Activated naive CD8-positive, alpha-beta T cell treated with anti-CD3 and anti-CD28 coated beads for 36 hours (primary cell): ENCODE results near the gene CD72. TPM values are rescaled to one million over a fixed set of nuclear protein-coding genes. Genes with fewer than 3 reads are reported as not detected.
"Not testable (repeated sequence)": the region's sequence is repeated elsewhere in the genome, so short reads cannot be mapped to it uniquely, and the experiment has no call there.

Experiments
- DNase-seq: peaks from one replicate; pipeline ENCODE4 v3.0.0; 2021
- H3K27ac Mint-ChIP-seq: one replicate; pipeline ENCODE4 v1.8.0; 2022; ENCODE audit warnings: mild to moderate bottlenecking, moderate library complexity, mixed read lengths
- H3K27me3 Mint-ChIP-seq: one replicate; pipeline ENCODE4 v1.8.0; 2022; ENCODE audit warnings: mild to moderate bottlenecking, mixed read lengths
- H3K36me3 Mint-ChIP-seq: one replicate; pipeline ENCODE4 v1.8.0; 2021; ENCODE audit warnings: mild to moderate bottlenecking, mixed read lengths
- H3K4me1 Mint-ChIP-seq: one replicate; pipeline ENCODE4 v1.8.0; 2021; ENCODE audit warnings: mixed read lengths
- H3K4me3 Mint-ChIP-seq: one replicate; pipeline ENCODE4 v1.8.0; 2022; ENCODE audit warnings: mild to moderate bottlenecking, moderate library complexity, mixed read lengths
- H3K9me3 Mint-ChIP-seq: one replicate; pipeline ENCODE4 v1.8.0; 2022; ENCODE audit warnings: mixed read lengths
- total RNA-seq, 2 experiments: library from RNA; stranded (reverse); gene quantifications; one replicate each; pipeline ENCODE4 v1.2.3, GENCODE V29; 2021

CD72 gene
- total RNA-seq, 2 experiments from 2014 or later, result 11.4 to 11.5 TPM

- not testable (repeated sequence) for H3K36me3 Mint-ChIP-seq, H3K9me3 Mint-ChIP-seq
These were observed 6.1 kb downstream of the CD72 start for GRCh38 chr9:35612066-35612465.

GRCh38 chr9:35611230-35611797 is 6.9 kb downstream of the CD72 start:
- no peak overlapping the region for H3K4me3 Mint-ChIP-seq
- DNase-seq, result peak; percentile 49
- no peaks in the 10 kb centered on the region for H3K9me3 Mint-ChIP-seq
- peaks cover 8% of the 10 kb centered on the region for H3K36me3 Mint-ChIP-seq
- no peaks in the 10 kb centered on the region for H3K27me3 Mint-ChIP-seq
- no peak overlapping the region for H3K27ac Mint-ChIP-seq
- peaks cover 16% of the 10 kb centered on the region for H3K4me1 Mint-ChIP-seq

More at GRCh38 chr9:35612066-35612465, 6.1 kb downstream of the CD72 start:
- not testable (repeated sequence) for H3K4me3 Mint-ChIP-seq, H3K27me3 Mint-ChIP-seq, DNase-seq, H3K27ac Mint-ChIP-seq
- peaks cover 16% of the 10 kb centered on the region for H3K4me1 Mint-ChIP-seq

- no peak overlapping the region for H3K4me3 Mint-ChIP-seq
- no peaks in the 10 kb centered on the region for H3K27me3 Mint-ChIP-seq
- no peak overlapping the region for H3K27ac Mint-ChIP-seq
- peaks cover 15% of the 10 kb centered on the region for H3K4me1 Mint-ChIP-seq
- no peaks in the 10 kb centered on the region for H3K9me3 Mint-ChIP-seq
- H3K36me3 Mint-ChIP-seq, result peaks cover 8% of the 10 kb centered on the region
- DNase-seq, result no peak
These were observed 8.4 kb downstream of the CD72 start for GRCh38 chr9:35609820-35610163.

GRCh38 chr9:35609001-35609819 is 9.0 kb downstream of the CD72 start:
- H3K27ac Mint-ChIP-seq, result no peak overlapping the region
- no peaks in the 10 kb centered on the region for H3K27me3 Mint-ChIP-seq
- H3K36me3 Mint-ChIP-seq, result peaks cover 8% of the 10 kb centered on the region
- peaks cover 19% of the 10 kb centered on the region for H3K4me1 Mint-ChIP-seq
- no peaks in the 10 kb centered on the region for H3K9me3 Mint-ChIP-seq
- DNase-seq, result no peak
- H3K4me3 Mint-ChIP-seq, result no peak overlapping the region

GRCh38 chr9:35608221-35608620 is 10.0 kb downstream of the CD72 start:
- H3K4me1 Mint-ChIP-seq, result peaks cover 24% of the 10 kb centered on the region
- peaks cover under 1% of the 10 kb centered on the region for H3K9me3 Mint-ChIP-seq
- no peak for DNase-seq
- H3K4me3 Mint-ChIP-seq, result no peak overlapping the region
- no peak overlapping the region for H3K27ac Mint-ChIP-seq
- peaks cover 11% of the 10 kb centered on the region for H3K36me3 Mint-ChIP-seq
- H3K27me3 Mint-ChIP-seq, result no peaks in the 10 kb centered on the region

GRCh38 chr9:35606726-35607125 is 11.5 kb downstream of the CD72 start:
- H3K9me3 Mint-ChIP-seq, result peaks cover 1% of the 10 kb centered on the region
- no peak for DNase-seq
- no peaks in the 10 kb centered on the region for H3K27me3 Mint-ChIP-seq
- H3K4me3 Mint-ChIP-seq, result no peak overlapping the region
- no peak overlapping the region for H3K27ac Mint-ChIP-seq
- H3K4me1 Mint-ChIP-seq, result peaks cover 32% of the 10 kb centered on the region
- H3K36me3 Mint-ChIP-seq, result peaks cover 16% of the 10 kb centered on the region

- H3K9me3 Mint-ChIP-seq, result peaks cover 1% of the 10 kb centered on the region
- no peak overlapping the region for H3K27ac Mint-ChIP-seq
- peaks cover 27% of the 10 kb centered on the region for H3K4me1 Mint-ChIP-seq
- DNase-seq, result no peak
- H3K36me3 Mint-ChIP-seq, result peaks cover 16% of the 10 kb centered on the region
- no peaks in the 10 kb centered on the region for H3K27me3 Mint-ChIP-seq
- H3K4me3 Mint-ChIP-seq, result peak overlapping the region; percentile 79
These were observed 12.1 kb downstream of the CD72 start for GRCh38 chr9:35606138-35606504.

GRCh38 chr9:35605351-35606137 is 12.7 kb downstream of the CD72 start:
- H3K9me3 Mint-ChIP-seq, result peaks cover 1% of the 10 kb centered on the region
- peaks cover 27% of the 10 kb centered on the region for H3K4me1 Mint-ChIP-seq
- DNase-seq, result peak; percentile 43
- no peaks in the 10 kb centered on the region for H3K27me3 Mint-ChIP-seq
- no peak overlapping the region for H3K27ac Mint-ChIP-seq
- H3K4me3 Mint-ChIP-seq, result peak overlapping the region; percentile 79
- peaks cover 16% of the 10 kb centered on the region for H3K36me3 Mint-ChIP-seq

- DNase-seq, result peak; percentile 91
- peaks cover 27% of the 10 kb centered on the region for H3K4me1 Mint-ChIP-seq
- peak within 1 kb of the TSS; percentile 97 for H3K27ac Mint-ChIP-seq
- peaks cover 16% of the 10 kb centered on the region for H3K36me3 Mint-ChIP-seq
- H3K9me3 Mint-ChIP-seq, result peaks cover 1% of the 10 kb centered on the region
- peak within 1 kb of the TSS; percentile 88 for H3K4me3 Mint-ChIP-seq
- no peaks in the 10 kb centered on the region for H3K27me3 Mint-ChIP-seq
These were observed 13.4 kb downstream of the CD72 start, which contains the start of gene TESK1 for GRCh38 chr9:35604578-35605350. Gene TESK1 (plus strand): TSS chr9:35605262. CDS start chr9:35605620, 358 bp downstream.

GRCh38 chr9:35603986-35604577 is 14.1 kb downstream of the CD72 start:
- Mint-ChIP-seq H3K4me1 (peaks cover 27% of the 10 kb centered on the region), H3K4me3 (peak overlapping the region; percentile 88), H3K9me3 (peaks cover 1% of the 10 kb centered on the region), H3K36me3 (peaks cover 16% of the 10 kb centered on the region), H3K27me3 (no peaks in the 10 kb centered on the region), H3K27ac (peak overlapping the region; percentile 97)
- peak; percentile 100 for DNase-seq

GRCh38 chr9:35603506-35603985 is 14.7 kb downstream of the CD72 start:
- Mint-ChIP-seq H3K27ac (peak overlapping the region; percentile 97), H3K36me3 (peaks cover 16% of the 10 kb centered on the region), H3K4me1 (peaks cover 27% of the 10 kb centered on the region), H3K9me3 (peaks cover 1% of the 10 kb centered on the region), H3K4me3 (peak overlapping the region; percentile 88), H3K27me3 (no peaks in the 10 kb centered on the region)
- peak; percentile 32 for DNase-seq

- DNase-seq, result no peak
- Mint-ChIP-seq H3K27me3 (no peaks in the 10 kb centered on the region), H3K4me1 (peaks cover 17% of the 10 kb centered on the region)
These were observed 18.2 kb downstream of the CD72 start for GRCh38 chr9:35599763-35600604.

GRCh38 chr9:35598866-35599590 is 19.2 kb downstream of the CD72 start:
- Mint-ChIP-seq H3K4me3 (no peak overlapping the region), H3K4me1 (peaks cover 13% of the 10 kb centered on the region), H3K36me3 (peaks cover 17% of the 10 kb centered on the region), H3K9me3 (peaks cover 8% of the 10 kb centered on the region), H3K27me3 (no peaks in the 10 kb centered on the region), H3K27ac (no peak overlapping the region)
- no peak for DNase-seq

More at GRCh38 chr9:35599763-35600604, 18.2 kb downstream of the CD72 start:
- H3K36me3 Mint-ChIP-seq, result peaks cover 10% of the 10 kb centered on the region
- H3K9me3 Mint-ChIP-seq, result peaks cover 3% of the 10 kb centered on the region
- H3K27ac Mint-ChIP-seq, result no peak overlapping the region
- H3K4me3 Mint-ChIP-seq, result no peak overlapping the region
